B cell (primary cell): ENCODE results near the gene BABAM2. TPM values are rescaled to one million over a fixed set of nuclear protein-coding genes. Genes with fewer than 3 reads are reported as not detected.
A peak's percentile ranks its signal among the peaks of the same experiment; 100 is the strongest.

Experiments
- ATAC-seq: fragments of 200-7000 bp; cut with Tn5 transposase; one replicate; pipeline ENCODE4 v1.10.0; 2021; ENCODE audit warnings: low read depth, mild to moderate bottlenecking, moderate number of reproducible peaks, moderate library complexity
- CTCF ChIA-PET: fragments of 350-600 bp; sonication (Branson Sonifier 250); formaldehyde crosslinking; loops from one replicate; lab custom pipeline; 2021; ENCODE audit warnings: antibody characterized with exemption, inconsistent platforms; lab: Charles Lee
- POLR2A ChIA-PET: fragments of 350-600 bp; sonication (Branson Sonifier 250); formaldehyde crosslinking; loops from one replicate; lab custom pipeline; 2021; ENCODE audit warnings: antibody characterized with exemption; lab: Charles Lee
- DNase-seq: peaks from one replicate; pipeline ENCODE4 v3.0.0; 2013
- H2AFZ ChIP-seq: 2 replicates; pipeline ENCODE4 v1.6.1; 2012; ENCODE audit warnings: mild to moderate bottlenecking, low read depth, low read length; ENCODE audit not compliant: insufficient read depth, poor library complexity, severe bottlenecking
- H3K27ac ChIP-seq, 2 donors: 1 replicate in 1 of 2; 2 replicates in 1 of 2; pipeline ENCODE4 v1.5.1; 2012 to 2013; ENCODE audit warnings: low read length in 2 of 2, mild to moderate bottlenecking in 2 of 2, moderate library complexity in 1 of 2
- H3K27me3 ChIP-seq, 4 experiments: fragments of 200-600 bp in 1 of 4; sonication (generic) in 1 of 4; replicated peaks in 1 of 4; 1 replicate in 2 of 4; 2 replicates in 2 of 4; pipeline versions ENCODE4 v1.6.1 to v1.7.0; 2013 to 2016; ENCODE audit warnings: low read length in 3 of 4, mild to moderate bottlenecking in 2 of 4, mixed read lengths in 1 of 4, moderate library complexity in 1 of 4; ENCODE audit not compliant: insufficient read depth in 4 of 4, control insufficient read depth in 3 of 4; ENCODE audit errors: control extremely low read depth in 1 of 4
- H3K36me3 ChIP-seq, 2 experiments: replicated peaks in 1 of 2; 1 replicate in 1 of 2; 2 replicates in 1 of 2; pipeline versions ENCODE4 v1.6.1 to v1.7.1; 2013; ENCODE audit warnings: low read length in 1 of 2; ENCODE audit not compliant: insufficient read depth in 2 of 2, control insufficient read depth in 1 of 2; ENCODE audit errors: control extremely low read depth in 1 of 2, extremely low read depth in 1 of 2
- H3K4me1 ChIP-seq, 2 donors: fragments of 200-600 bp in 1 of 2; sonication (generic) in 1 of 2; 1 replicate in 1 of 2; 2 replicates in 1 of 2; pipeline versions ENCODE4 v1.5.1 to v1.6.1; 2013 to 2017; ENCODE audit warnings: low read length in 2 of 2; ENCODE audit not compliant: control insufficient read depth in 2 of 2, insufficient read depth in 2 of 2
- H3K4me2 ChIP-seq: replicated peaks from 2 replicates; pipeline ENCODE3; 2012; ENCODE audit warnings: mild to moderate bottlenecking, low read depth, low read length; ENCODE audit not compliant: poor library complexity, severe bottlenecking
- H3K4me3 ChIP-seq, 5 experiments: fragments of 200-600 bp in 1 of 5; sonication (generic) in 1 of 5; 1 replicate in 3 of 5; 2 replicates in 2 of 5; pipeline versions ENCODE4 v1.5.1 to v1.7.0; 2011 to 2016; ENCODE audit warnings: low read length in 4 of 5, mild to moderate bottlenecking in 4 of 5, low read depth in 2 of 5, control low read depth in 1 of 5, moderate library complexity in 1 of 5; ENCODE audit not compliant: insufficient read depth in 1 of 5; ENCODE audit errors: control extremely low read depth in 1 of 5, extremely low read depth in 1 of 5
- H3K79me2 ChIP-seq: fragments of 200-600 bp; sonication (generic); one replicate; pipeline ENCODE4 v1.6.0; 2016; ENCODE audit warnings: low read length; ENCODE audit not compliant: control insufficient read depth, insufficient read depth
- H3K9ac ChIP-seq: fragments of 200-600 bp; sonication (generic); 2 replicates; pipeline ENCODE4 v1.6.1; 2017; ENCODE audit warnings: mild to moderate bottlenecking, low read length, moderate library complexity
- H3K9me3 ChIP-seq, 3 donors: one replicate each; pipeline versions ENCODE4 v1.6.1 to v1.7.1; 2013; ENCODE audit warnings: low read length in 2 of 3; ENCODE audit not compliant: control insufficient read depth in 2 of 3, insufficient read depth in 1 of 3; ENCODE audit errors: control extremely low read depth in 1 of 3
- H4K20me1 ChIP-seq: 2 replicates; pipeline ENCODE4 v1.6.0; 2012; ENCODE audit warnings: mild to moderate bottlenecking, low read length; ENCODE audit not compliant: insufficient read depth, control insufficient read depth, poor library complexity, severe bottlenecking
- H3K27ac Mint-ChIP-seq: one replicate; pipeline ENCODE4 v1.8.0; 2021; ENCODE audit warnings: mixed read lengths
- H3K27me3 Mint-ChIP-seq: one replicate; pipeline ENCODE4 v1.8.0; 2021; ENCODE audit warnings: mixed read lengths
- H3K4me1 Mint-ChIP-seq: one replicate; pipeline ENCODE4 v1.8.0; 2021; ENCODE audit warnings: mixed read lengths
- H3K4me3 Mint-ChIP-seq: one replicate; pipeline ENCODE4 v1.8.0; 2021; ENCODE audit warnings: mixed read lengths
- H3K9me3 Mint-ChIP-seq: one replicate; pipeline ENCODE4 v1.8.0; 2022; ENCODE audit warnings: mixed read lengths; ENCODE audit not compliant: insufficient read depth
- CTCF ChIP-seq: fragments of 200-600 bp; IDR thresholded peaks from one replicate; pipeline ENCODE4 v1.8.0; 2022; ENCODE audit warnings: antibody characterized with exemption, mild to moderate bottlenecking
- EZH2 ChIP-seq: IDR thresholded peaks from 2 replicates; pipeline ENCODE4 v1.6.1; 2012; ENCODE audit warnings: borderline replicate concordance, low read depth, mild to moderate bottlenecking, moderate library complexity, low read length; ENCODE audit not compliant: insufficient read depth, poor library complexity, severe bottlenecking
- WGBS: methylation state at CpG from one replicate; pipeline ENCODE4 v1.1.5; 2013; ENCODE audit warnings: missing lambda C conversion rate; ENCODE audit not compliant: insufficient coverage; 5-methylcytosine and 5-hydroxymethylcytosine counted together
- intact Hi-C: fragments of 100-400 bp; cut with micrococcal nuclease; formaldehyde crosslinking; loops from one replicate; pipeline ENCODE4 v1.10.0; 2022
- polyA plus RNA-seq: library from polyadenylated mRNA; depleted of rRNA; stranded (reverse); fragments of >200 nt; gene quantifications from 2 replicates; pipeline ENCODE4 v1.2.3, GENCODE V29; 2012
- total RNA-seq, 2 donors: library from RNA; stranded (reverse); fragments of 120-200 nt in 1 of 2; gene quantifications; 1 replicate in 1 of 2; 2 replicates in 1 of 2; pipeline versions ENCODE4 v1.2.3 to v1.2.4, GENCODE V29; 2013 to 2022

BABAM2 gene
- total and polyA plus RNA-seq, 2 donors (not counting 1 experiment from before 2014, with no cell fraction given): 22.3 to 69.6 TPM

GRCh38 chr2:27942612-27943547, 52.4 kb downstream of the BABAM2 start:
- no peak overlapping the region for H2AFZ ChIP-seq
- Mint-ChIP-seq H3K27me3 (no peaks in the 10 kb centered on the region), H3K4me3 (no peak overlapping the region), H3K9me3 (no peaks in the 10 kb centered on the region), H3K4me1 (peaks cover 8% of the 10 kb centered on the region), H3K27ac (no peak overlapping the region)
- H3K9me3 ChIP-seq: peaks cover 0 to 3% (median 0%) of the 10 kb centered on the region in 3 donors
- no peak overlapping the region for H3K4me2 ChIP-seq
- ChIA-PET CTCF (no interaction called here), POLR2A (no interaction called here)
- ATAC-seq (no peak), DNase-seq (no peak)
- peaks cover 7% of the 10 kb centered on the region for H3K79me2 ChIP-seq
- TF ChIP-seq EZH2: no peak
- no peak for TF ChIP-seq CTCF
- peaks cover 0 to 4% of the 10 kb centered on the region in 2 donors for H3K4me1 ChIP-seq
- no peak overlapping the region for H3K4me3 ChIP-seq
- H4K20me1 ChIP-seq: no peaks in the 10 kb centered on the region
- no peak overlapping the region for H3K27ac ChIP-seq
- WGBS: 93% methylated on average over 2 of the region's 8 CpGs
- peaks cover 1 to 3% of the 10 kb centered on the region in 2 experiments for H3K36me3 ChIP-seq
- no peak overlapping the region for H3K9ac ChIP-seq
- intact Hi-C loops: no loop called here
- H3K27me3 ChIP-seq: no peaks in the 10 kb centered on the region

GRCh38 chr2:27946530-27947060, 56.1 kb downstream of the BABAM2 start:
- Histone ChIP-seq H3K36me3 (peaks cover 1 to 3% of the 10 kb centered on the region in 2 experiments), H3K4me1 (peaks cover 0 to 4% of the 10 kb centered on the region in 2 donors), H3K79me2 (peaks cover 12% of the 10 kb centered on the region), H2AFZ (no peak overlapping the region), H4K20me1 (no peaks in the 10 kb centered on the region), H3K27ac (no peak overlapping the region), H3K9me3 (peaks cover 0 to 3% (median 0%) of the 10 kb centered on the region in 3 donors), H3K4me2 (peak overlapping the region; percentile 31), H3K4me3 (no peak overlapping the region), H3K9ac (peak overlapping the region; percentile 48), H3K27me3 (no peaks in the 10 kb centered on the region)
- ChIA-PET POLR2A (no interaction called here), CTCF (no interaction called here)
- Mint-ChIP-seq H3K9me3 (no peaks in the 10 kb centered on the region), H3K27ac (peak overlapping the region; percentile 37), H3K27me3 (no peaks in the 10 kb centered on the region), H3K4me1 (peaks cover 29% of the 10 kb centered on the region), H3K4me3 (peak overlapping the region; percentile 68)
- TF ChIP-seq EZH2 (no peak), CTCF (no peak)
- WGBS: no CpG with 5 or more reads among the region's 5 CpGs
- no peak for ATAC-seq
- intact Hi-C loops: no loop called here
- no peak for DNase-seq
